Measurements from ENCODE around the gene TACC3.

TACC3 gene

GRCh38 chr4:1721003-1721665 is at the start of gene TACC3, which contains the start of gene TMEM129:
Gene TACC3 (plus strand): TSS chr4:1721521. CDS start chr4:1723422, 1,901 bp downstream.
Gene TMEM129 (minus strand): TSS chr4:1721323. CDS start chr4:1720837, 486 bp downstream.
- H3K27me3 ChIP-seq (ENCODE audit: control insufficient read depth, insufficient read depth, low read length) = no peaks in the 10 kb centered on the region
- H3K36me3 ChIP-seq (ENCODE audit: control insufficient read depth, insufficient read depth, low read length) = peaks cover 50% of the 10 kb centered on the region
- peak within 1 kb of the TSS; percentile 91 for H3K9ac ChIP-seq (ENCODE audit: low read length)
- peak within 1 kb of the TSS; percentile 70 for H3K27ac ChIP-seq (ENCODE audit: low read depth, low read length)
- no peaks in the 10 kb centered on the region for H3K9me3 ChIP-seq (ENCODE audit: control insufficient read depth, insufficient read depth, low read depth, low read length)
- H3K4me1 ChIP-seq (ENCODE audit: control insufficient read depth, insufficient read depth, low read length) = peaks cover 13% of the 10 kb centered on the region
- H3K4me3 ChIP-seq (ENCODE audit: low read depth, low read length) = peak within 1 kb of the TSS; percentile 94

DNA sequence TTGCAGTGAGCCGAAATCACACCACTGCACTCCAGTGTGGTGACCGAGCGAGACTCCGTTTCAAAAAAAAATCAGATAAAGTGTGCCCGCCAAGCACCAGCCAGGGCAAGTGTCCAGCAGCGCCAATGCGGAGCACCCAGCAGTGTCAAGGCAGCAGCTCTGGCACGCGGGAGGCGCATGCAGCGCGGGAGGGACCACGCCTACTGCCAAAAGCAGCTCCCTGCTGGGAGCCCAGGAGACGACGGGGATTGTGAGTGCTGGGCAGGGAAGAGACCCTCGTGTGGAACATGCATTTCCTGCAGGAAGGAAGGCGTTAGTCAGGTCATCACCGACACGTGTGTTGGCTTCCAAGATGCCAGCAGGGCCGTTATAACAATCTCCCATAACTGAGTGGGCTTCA is 47.6 kb upstream of the TACC3 start:
- H3K4me3 ChIP-seq (ENCODE audit: low read depth, low read length) = no peak overlapping the region
- H3K27me3 ChIP-seq (ENCODE audit: control insufficient read depth, insufficient read depth, low read length) = no peaks in the 10 kb centered on the region
- H3K27ac ChIP-seq (ENCODE audit: low read depth, low read length) = no peak overlapping the region
- no peak overlapping the region for H3K9ac ChIP-seq (ENCODE audit: low read length)
- H3K36me3 ChIP-seq (ENCODE audit: control insufficient read depth, insufficient read depth, low read length) = no peaks in the 10 kb centered on the region
- H3K9me3 ChIP-seq (ENCODE audit: control insufficient read depth, insufficient read depth, low read depth, low read length) = no peaks in the 10 kb centered on the region
- H3K4me1 ChIP-seq (ENCODE audit: control insufficient read depth, insufficient read depth, low read length) = peaks cover 5% of the 10 kb centered on the region; the same call in 1 of the 2 replicates

DNA sequence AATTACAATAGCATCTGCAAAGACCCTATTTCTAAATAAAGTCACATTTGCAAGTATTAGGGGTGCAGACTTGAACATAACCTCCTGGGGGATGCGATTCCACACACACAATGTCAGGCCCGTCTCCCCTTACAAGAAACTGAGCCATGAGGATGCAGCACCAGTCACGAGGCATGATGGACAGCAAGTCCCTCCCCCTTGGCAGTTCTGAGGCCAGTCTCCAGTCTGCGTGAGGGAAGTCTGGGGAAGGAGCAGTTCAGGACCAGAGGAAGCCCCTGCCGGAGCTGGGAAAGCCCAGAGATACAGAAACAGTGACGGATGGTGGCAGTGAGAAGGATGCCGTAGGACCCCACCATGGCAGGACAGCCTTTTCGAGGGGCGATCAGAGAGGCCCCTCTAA is 46.6 kb upstream of the TACC3 start:
- no peak overlapping the region for H3K4me3 ChIP-seq (ENCODE audit: low read depth, low read length)
- no peaks in the 10 kb centered on the region for H3K36me3 ChIP-seq (ENCODE audit: control insufficient read depth, insufficient read depth, low read length)
- H3K4me1 ChIP-seq (ENCODE audit: control insufficient read depth, insufficient read depth, low read length) = peaks cover 3% of the 10 kb centered on the region; the same call in 1 of the 2 replicates
- H3K27ac ChIP-seq (ENCODE audit: low read depth, low read length) = no peak overlapping the region
- H3K27me3 ChIP-seq (ENCODE audit: control insufficient read depth, insufficient read depth, low read length) = no peaks in the 10 kb centered on the region
- H3K9me3 ChIP-seq (ENCODE audit: control insufficient read depth, insufficient read depth, low read depth, low read length) = no peaks in the 10 kb centered on the region
- H3K9ac ChIP-seq (ENCODE audit: low read length) = no peak overlapping the region

DNA sequence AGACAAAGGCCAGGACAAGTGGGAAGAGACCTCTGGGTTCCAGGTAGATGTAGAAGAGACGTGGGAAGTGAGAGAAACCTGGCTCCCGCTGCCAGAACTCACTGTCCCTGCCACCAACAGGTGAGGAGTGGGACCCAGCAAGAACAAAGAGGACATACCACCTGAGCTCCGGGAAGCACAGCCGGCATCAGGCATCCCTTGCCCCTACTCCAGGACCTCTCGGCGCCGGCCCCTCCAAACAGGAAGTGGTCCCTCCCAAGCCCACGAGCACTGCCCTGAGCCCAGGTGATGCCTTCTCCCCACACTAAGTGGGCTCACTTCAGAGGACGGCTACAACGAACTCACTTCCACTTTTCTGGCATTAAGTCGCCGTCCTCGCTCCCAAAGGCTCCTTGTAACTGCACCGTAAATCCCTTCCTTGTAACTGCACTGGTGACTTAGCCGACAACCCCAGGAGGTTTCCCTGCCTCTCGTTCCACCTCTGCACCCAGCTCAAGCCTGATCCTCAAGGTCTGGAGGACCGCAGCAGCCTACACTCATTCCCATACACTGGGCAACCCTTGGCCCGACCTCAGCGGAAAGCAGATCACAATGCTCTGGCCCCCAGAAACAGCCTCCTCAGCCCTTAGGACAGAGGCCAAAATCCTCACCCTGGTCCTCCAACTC is 46.1 kb upstream of the TACC3 start:
- H3K27ac ChIP-seq (ENCODE audit: low read depth, low read length) = no peak overlapping the region
- H3K9me3 ChIP-seq (ENCODE audit: control insufficient read depth, insufficient read depth, low read depth, low read length) = no peaks in the 10 kb centered on the region
- H3K9ac ChIP-seq (ENCODE audit: low read length) = no peak overlapping the region
- H3K27me3 ChIP-seq (ENCODE audit: control insufficient read depth, insufficient read depth, low read length) = no peaks in the 10 kb centered on the region
- H3K4me3 ChIP-seq (ENCODE audit: low read depth, low read length) = no peak overlapping the region
- H3K36me3 ChIP-seq (ENCODE audit: control insufficient read depth, insufficient read depth, low read length) = no peaks in the 10 kb centered on the region
- H3K4me1 ChIP-seq (ENCODE audit: control insufficient read depth, insufficient read depth, low read length) = peaks cover 3% of the 10 kb centered on the region; the same call in 1 of the 2 replicates

- Histone ChIP-seq H3K36me3 (ENCODE audit: control insufficient read depth, insufficient read depth, low read length) (no peaks in the 10 kb centered on the region), H3K27me3 (ENCODE audit: control insufficient read depth, insufficient read depth, low read length) (no peaks in the 10 kb centered on the region), H3K27ac (ENCODE audit: low read depth, low read length) (no peak overlapping the region), H3K4me3 (ENCODE audit: low read depth, low read length) (no peak overlapping the region), H3K9me3 (ENCODE audit: control insufficient read depth, insufficient read depth, low read depth, low read length) (no peaks in the 10 kb centered on the region), H3K9ac (ENCODE audit: low read length) (no peak overlapping the region), H3K4me1 (ENCODE audit: control insufficient read depth, insufficient read depth, low read length) (peaks cover 3% of the 10 kb centered on the region; the same call in 1 of the 2 replicates)
Observed at GRCh38 chr4:1675802-1676137, 45.6 kb upstream of the TACC3 start.

DNA sequence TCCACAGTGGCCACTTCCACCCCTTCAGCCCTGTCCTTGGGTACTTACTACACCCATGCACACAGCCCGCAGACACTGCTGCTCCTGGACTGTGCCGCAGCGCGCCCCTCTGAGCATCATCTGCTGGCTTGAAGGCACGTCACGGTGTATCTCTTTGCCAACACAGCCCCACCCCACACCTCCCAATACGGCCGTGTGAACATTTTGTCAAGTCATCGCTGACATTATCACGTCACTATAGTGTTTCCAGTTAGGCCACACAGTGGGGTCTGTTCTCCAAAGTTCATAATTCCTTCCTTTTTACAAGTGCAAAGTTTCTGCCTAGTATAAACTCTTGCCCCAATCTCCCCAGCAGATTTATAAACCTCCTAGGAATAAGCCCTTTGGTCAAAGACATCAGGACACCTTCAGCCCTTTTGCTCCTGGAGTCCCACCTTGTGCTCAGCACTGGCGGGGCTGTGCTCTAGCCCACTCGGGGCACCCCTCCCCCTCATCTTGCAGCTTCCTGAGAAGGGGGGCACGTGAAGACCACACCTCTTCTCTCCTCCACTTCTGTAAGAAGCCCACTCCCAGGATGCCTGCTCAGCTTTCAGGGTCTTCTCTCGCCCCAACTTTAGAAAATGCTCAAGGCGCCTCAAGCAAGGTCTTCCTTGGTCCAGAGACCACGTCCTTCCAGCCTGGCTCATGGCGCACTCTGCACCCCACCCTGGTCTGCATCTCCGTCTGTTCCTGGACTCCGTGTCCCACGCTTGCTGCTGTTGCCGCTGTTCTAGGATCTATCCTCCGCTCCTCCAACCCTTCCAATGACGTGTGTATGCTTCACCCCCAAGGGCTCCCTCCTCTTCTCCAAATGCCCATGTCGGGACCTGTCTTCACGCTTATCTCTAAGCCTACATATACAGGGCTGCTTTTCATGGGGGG is 44.5 kb upstream of the TACC3 start:
- H3K27ac ChIP-seq (ENCODE audit: low read depth, low read length) = no peak overlapping the region

DNA sequence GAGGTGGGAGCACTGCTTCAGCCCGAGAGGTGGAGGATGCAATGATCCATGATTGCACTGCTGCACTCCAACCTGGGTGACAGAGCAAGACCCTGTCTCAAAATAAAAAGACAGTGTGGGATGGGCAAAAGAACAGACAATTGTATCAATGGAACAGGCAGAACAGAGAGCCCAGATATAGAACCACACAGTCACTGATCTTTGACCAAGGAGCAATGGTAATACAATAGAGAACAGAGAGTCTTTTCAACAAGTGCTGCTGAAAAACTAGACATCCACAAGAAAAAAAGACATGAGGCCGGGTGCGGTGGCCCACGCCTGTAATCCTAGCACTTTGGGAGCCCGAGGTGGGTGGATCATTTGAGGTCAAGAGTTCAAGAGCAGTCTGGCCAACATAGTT is 43.1 kb upstream of the TACC3 start:
- Histone ChIP-seq H3K9me3 (ENCODE audit: control insufficient read depth, insufficient read depth, low read depth, low read length) (0 out of 2 replicates have a peak, but pooled peaks cover 4% of the 10 kb centered on the region), H3K4me3 (ENCODE audit: low read depth, low read length) (no peak overlapping the region), H3K27ac (ENCODE audit: low read depth, low read length) (no peak overlapping the region), H3K27me3 (ENCODE audit: control insufficient read depth, insufficient read depth, low read length) (peaks cover 9% of the 10 kb centered on the region), H3K4me1 (ENCODE audit: control insufficient read depth, insufficient read depth, low read length) (peaks cover 9% of the 10 kb centered on the region; the same call in 1 of the 2 replicates), H3K9ac (ENCODE audit: low read length) (no peak overlapping the region), H3K36me3 (ENCODE audit: control insufficient read depth, insufficient read depth, low read length) (no peaks in the 10 kb centered on the region)

More for the DNA sequence above, 44.5 kb upstream of the TACC3 start:
- Histone ChIP-seq H3K36me3 (ENCODE audit: control insufficient read depth, insufficient read depth, low read length) (no peaks in the 10 kb centered on the region), H3K9me3 (ENCODE audit: control insufficient read depth, insufficient read depth, low read depth, low read length) (0 out of 2 replicates have a peak, but pooled peaks cover 4% of the 10 kb centered on the region), H3K27me3 (ENCODE audit: control insufficient read depth, insufficient read depth, low read length) (no peaks in the 10 kb centered on the region), H3K4me1 (ENCODE audit: control insufficient read depth, insufficient read depth, low read length) (peaks cover 3% of the 10 kb centered on the region; the same call in 1 of the 2 replicates), H3K9ac (ENCODE audit: low read length) (no peak overlapping the region), H3K4me3 (ENCODE audit: low read depth, low read length) (no peak overlapping the region)

GRCh38 chr4:1682860-1683259 is 38.5 kb upstream of the TACC3 start:
- Histone ChIP-seq H3K9ac (ENCODE audit: low read length) (no peak overlapping the region), H3K36me3 (ENCODE audit: control insufficient read depth, insufficient read depth, low read length) (no peaks in the 10 kb centered on the region), H3K27ac (ENCODE audit: low read depth, low read length) (no peak overlapping the region), H3K4me3 (ENCODE audit: low read depth, low read length) (peak overlapping the region; percentile 70), H3K27me3 (ENCODE audit: control insufficient read depth, insufficient read depth, low read length) (peaks cover 17% of the 10 kb centered on the region), H3K4me1 (ENCODE audit: control insufficient read depth, insufficient read depth, low read length) (peaks cover 15% of the 10 kb centered on the region; the same call in 1 of the 2 replicates), H3K9me3 (ENCODE audit: control insufficient read depth, insufficient read depth, low read depth, low read length) (0 out of 2 replicates have a peak, but pooled peaks cover 4% of the 10 kb centered on the region)

DNA sequence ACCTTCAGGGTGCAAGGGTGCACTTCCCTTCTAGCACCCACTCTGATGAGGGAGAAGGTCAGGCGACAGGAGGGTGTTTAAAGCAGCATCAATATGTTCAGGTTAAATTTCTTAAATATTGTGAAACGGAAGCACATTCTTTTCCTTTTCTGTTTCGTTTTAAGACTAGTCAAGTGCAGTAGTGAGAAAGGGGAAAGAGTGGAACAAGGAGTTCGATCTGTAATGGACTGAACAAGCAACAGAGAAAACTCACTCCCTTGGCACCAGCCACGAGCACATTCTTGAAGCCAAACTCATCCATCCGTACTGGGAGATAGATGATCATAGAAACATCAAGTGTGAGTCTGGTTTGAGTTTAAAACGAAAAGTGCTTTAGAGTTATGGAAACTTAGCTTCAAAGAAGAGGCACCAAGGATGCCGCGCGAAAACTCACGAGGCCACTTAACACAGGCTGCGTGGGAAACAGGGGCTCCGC is 38.0 kb upstream of the TACC3 start:
- no peak overlapping the region for H3K27ac ChIP-seq (ENCODE audit: low read depth, low read length)
- H3K9ac ChIP-seq (ENCODE audit: low read length) = no peak overlapping the region

DNA sequence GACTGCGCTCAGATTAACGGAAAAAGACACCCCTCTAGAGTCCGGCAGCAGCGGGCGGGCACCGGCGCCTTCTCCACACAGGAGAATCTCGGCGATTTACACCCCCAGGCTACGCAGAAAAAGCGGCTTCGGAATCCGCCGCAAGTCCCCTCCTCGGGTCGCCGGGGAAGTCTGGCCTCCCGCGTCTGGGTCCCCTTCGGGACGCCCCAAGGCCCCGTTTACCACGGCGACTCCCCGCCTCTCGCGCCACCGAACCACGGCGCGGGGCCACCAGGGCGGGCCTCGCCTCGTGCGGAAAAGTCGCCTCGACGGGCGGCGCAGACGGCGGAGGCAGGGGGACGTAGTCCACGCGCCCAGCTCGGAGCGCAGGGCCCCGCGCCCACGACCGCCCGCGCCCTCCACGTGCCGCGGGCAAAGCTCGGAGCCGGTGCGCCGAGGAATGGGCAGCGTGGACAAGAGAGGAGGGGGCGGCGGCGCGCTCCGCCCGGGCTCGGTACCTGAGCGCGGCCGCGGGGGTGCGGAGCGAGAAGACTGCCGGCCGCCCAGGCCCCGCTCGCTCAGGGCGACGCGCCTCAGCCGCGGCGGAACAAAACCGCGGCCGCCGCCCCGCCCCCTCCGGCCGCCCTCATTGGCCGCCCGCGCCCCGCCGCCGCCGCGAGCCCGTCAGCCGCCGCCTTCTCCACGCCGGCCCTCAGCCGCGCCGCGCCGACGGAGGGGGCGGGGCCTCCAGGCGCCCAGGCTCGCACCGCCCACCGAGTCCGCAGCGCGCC is 37.4 kb upstream of the TACC3 start, which contains the start of gene FAM53A:
TSS of gene FAM53A (minus strand) at position 578 of the 770 bp plus-strand sequence. CDS start 15,572 bp downstream, outside the sequence.
- peak within 1 kb of the TSS; percentile 70 for H3K4me3 ChIP-seq (ENCODE audit: low read depth, low read length)
- H3K4me1 ChIP-seq (ENCODE audit: control insufficient read depth, insufficient read depth, low read length) = peaks cover 15% of the 10 kb centered on the region; the same call in 1 of the 2 replicates
- no peak within 1 kb of the TSS for H3K27ac ChIP-seq (ENCODE audit: low read depth, low read length)
- peaks cover 17% of the 10 kb centered on the region for H3K27me3 ChIP-seq (ENCODE audit: control insufficient read depth, insufficient read depth, low read length)
- H3K9ac ChIP-seq (ENCODE audit: low read length) = peak within 1 kb of the TSS; percentile 61
- 0 out of 2 replicates have a peak, but pooled peaks cover 4% of the 10 kb centered on the region for H3K9me3 ChIP-seq (ENCODE audit: control insufficient read depth, insufficient read depth, low read depth, low read length)
- H3K36me3 ChIP-seq (ENCODE audit: control insufficient read depth, insufficient read depth, low read length) = no peaks in the 10 kb centered on the region

More for the DNA sequence above, 38.0 kb upstream of the TACC3 start:
- H3K9me3 ChIP-seq (ENCODE audit: control insufficient read depth, insufficient read depth, low read depth, low read length) = 0 out of 2 replicates have a peak, but pooled peaks cover 4% of the 10 kb centered on the region
- peaks cover 17% of the 10 kb centered on the region for H3K27me3 ChIP-seq (ENCODE audit: control insufficient read depth, insufficient read depth, low read length)
- H3K4me3 ChIP-seq (ENCODE audit: low read depth, low read length) = peak overlapping the region; percentile 70
- peaks cover 15% of the 10 kb centered on the region; the same call in 1 of the 2 replicates for H3K4me1 ChIP-seq (ENCODE audit: control insufficient read depth, insufficient read depth, low read length)
- no peaks in the 10 kb centered on the region for H3K36me3 ChIP-seq (ENCODE audit: control insufficient read depth, insufficient read depth, low read length)
